ENCODE results near the gene RPL22L1. TPM values are rescaled to one million over a fixed set of nuclear protein-coding genes. Genes with fewer than 3 reads are reported as not detected.
"Not testable (repeated sequence)": the region's sequence is repeated elsewhere in the genome, so short reads cannot be mapped to it uniquely, and the experiment has no call there.

The RPL22L1 gene
- total RNA-seq, 1 donor from 2014 or later = 95.6 TPM

- no peaks in the 10 kb centered on the region for H3K36me3 ChIP-seq (ENCODE audit: insufficient read depth, low read length)
- H4K20me1 ChIP-seq (ENCODE audit: insufficient read depth, low read length) = no peaks in the 10 kb centered on the region
- H3K4me1 Mint-ChIP-seq (ENCODE audit: low read depth, unreplicated experiment) = peaks cover 6% of the 10 kb centered on the region
- no peak overlapping the region for H3K27ac ChIP-seq (ENCODE audit: low read depth, low read length)
- no peaks in the 10 kb centered on the region for H3K79me2 ChIP-seq (ENCODE audit: insufficient read depth, low read length)
- H3K9me3 ChIP-seq (ENCODE audit: insufficient read depth, low read depth, low read length) = no peaks in the 10 kb centered on the region
- H3K27me3 ChIP-seq (ENCODE audit: insufficient read depth, low read length) = peaks cover 7% of the 10 kb centered on the region
- H3K4me3 ChIP-seq (ENCODE audit: insufficient read depth, low read depth, low read length) = no peak overlapping the region
- no peak for DNase-seq (ENCODE audit: low read depth)
- TF ChIP-seq CTCF (IDR thresholded peaks at IDR 0.05; ENCODE audit: insufficient read depth, low read depth, low read length) (no peak), EZH2 (IDR thresholded peaks at IDR 0.05; ENCODE audit: insufficient read depth, low read length) (no peak)
- H3K4me3 Mint-ChIP-seq (ENCODE audit: unreplicated experiment) = no peak overlapping the region
- H2AFZ ChIP-seq (ENCODE audit: low read depth, low read length) = no peak overlapping the region
- H3K4me1 ChIP-seq (ENCODE audit: insufficient read depth, low read length) = no peaks in the 10 kb centered on the region
- H3K27ac Mint-ChIP-seq (ENCODE audit: unreplicated experiment) = no peak overlapping the region
- no peak for FAIRE-seq
- no peak overlapping the region for H3K9ac ChIP-seq (ENCODE audit: low read length)
- peaks cover 6% of the 10 kb centered on the region for H3K27me3 Mint-ChIP-seq (ENCODE audit: low read depth, unreplicated experiment)
- H3K9me3 Mint-ChIP-seq (ENCODE audit: unreplicated experiment) = peaks cover 1% of the 10 kb centered on the region
- H3K36me3 Mint-ChIP-seq (ENCODE audit: low read depth, unreplicated experiment) = no peaks in the 10 kb centered on the region
- no peak overlapping the region for H3K4me2 ChIP-seq (ENCODE audit: low read length)
Observed at GRCh38 chr3:170830580-170830979, 39.4 kb downstream of the RPL22L1 start.

GRCh38 chr3:170829546-170830272 is 40.3 kb downstream of the RPL22L1 start:
- Histone ChIP-seq H3K36me3 (ENCODE audit: insufficient read depth, low read length) (no peaks in the 10 kb centered on the region), H3K4me3 (ENCODE audit: insufficient read depth, low read depth, low read length) (no peak overlapping the region), H3K79me2 (ENCODE audit: insufficient read depth, low read length) (no peaks in the 10 kb centered on the region), H4K20me1 (ENCODE audit: insufficient read depth, low read length) (no peaks in the 10 kb centered on the region), H3K9ac (ENCODE audit: low read length) (no peak overlapping the region), H2AFZ (ENCODE audit: low read depth, low read length) (no peak overlapping the region), H3K4me2 (ENCODE audit: low read length) (no peak overlapping the region), H3K9me3 (ENCODE audit: insufficient read depth, low read depth, low read length) (no peaks in the 10 kb centered on the region), H3K27ac (ENCODE audit: low read depth, low read length) (no peak overlapping the region), H3K27me3 (ENCODE audit: insufficient read depth, low read length) (no peaks in the 10 kb centered on the region), H3K4me1 (ENCODE audit: insufficient read depth, low read length) (no peaks in the 10 kb centered on the region)
- TF ChIP-seq EZH2 (IDR thresholded peaks at IDR 0.05; ENCODE audit: insufficient read depth, low read length) = no peak
- TF ChIP-seq CTCF (IDR thresholded peaks at IDR 0.05; ENCODE audit: insufficient read depth, low read depth, low read length) = no peak
- Mint-ChIP-seq H3K4me3 (ENCODE audit: unreplicated experiment) (no peak overlapping the region), H3K9me3 (ENCODE audit: unreplicated experiment) (peaks cover 1% of the 10 kb centered on the region), H3K4me1 (ENCODE audit: low read depth, unreplicated experiment) (peaks cover 6% of the 10 kb centered on the region), H3K27ac (ENCODE audit: unreplicated experiment) (no peak overlapping the region), H3K36me3 (ENCODE audit: low read depth, unreplicated experiment) (no peaks in the 10 kb centered on the region), H3K27me3 (ENCODE audit: low read depth, unreplicated experiment) (peaks cover 4% of the 10 kb centered on the region)
- FAIRE-seq (no peak), DNase-seq (ENCODE audit: low read depth) (no peak)

GRCh38 chr3:170826047-170826446 is 43.9 kb downstream of the RPL22L1 start:
- no peak overlapping the region for H3K9ac ChIP-seq (ENCODE audit: low read length)
- H3K9me3 Mint-ChIP-seq (ENCODE audit: unreplicated experiment) = peaks cover 1% of the 10 kb centered on the region
- no peak for TF ChIP-seq EZH2 (IDR thresholded peaks at IDR 0.05; ENCODE audit: insufficient read depth, low read length)
- no peak for TF ChIP-seq CTCF (IDR thresholded peaks at IDR 0.05; ENCODE audit: insufficient read depth, low read depth, low read length)
- H3K4me2 ChIP-seq (ENCODE audit: low read length) = no peak overlapping the region
- FAIRE-seq = no peak
- no peaks in the 10 kb centered on the region for H4K20me1 ChIP-seq (ENCODE audit: insufficient read depth, low read length)
- H3K27me3 Mint-ChIP-seq (ENCODE audit: low read depth, unreplicated experiment) = peaks cover 11% of the 10 kb centered on the region
- no peak overlapping the region for H3K27ac Mint-ChIP-seq (ENCODE audit: unreplicated experiment)
- no peaks in the 10 kb centered on the region for H3K36me3 ChIP-seq (ENCODE audit: insufficient read depth, low read length)
- DNase-seq (ENCODE audit: low read depth) = no peak
- no peaks in the 10 kb centered on the region for H3K9me3 ChIP-seq (ENCODE audit: insufficient read depth, low read depth, low read length)
- no peaks in the 10 kb centered on the region for H3K4me1 ChIP-seq (ENCODE audit: insufficient read depth, low read length)
- H3K4me3 ChIP-seq (ENCODE audit: insufficient read depth, low read depth, low read length) = no peak overlapping the region
- no peaks in the 10 kb centered on the region for H3K27me3 ChIP-seq (ENCODE audit: insufficient read depth, low read length)
- H3K27ac ChIP-seq (ENCODE audit: low read depth, low read length) = no peak overlapping the region
- no peak overlapping the region for H2AFZ ChIP-seq (ENCODE audit: low read depth, low read length)
- H3K4me1 Mint-ChIP-seq (ENCODE audit: low read depth, unreplicated experiment) = peaks cover 6% of the 10 kb centered on the region
- H3K79me2 ChIP-seq (ENCODE audit: insufficient read depth, low read length) = no peaks in the 10 kb centered on the region
- H3K36me3 Mint-ChIP-seq (ENCODE audit: low read depth, unreplicated experiment) = no peaks in the 10 kb centered on the region
- no peak overlapping the region for H3K4me3 Mint-ChIP-seq (ENCODE audit: unreplicated experiment)

- H3K9ac ChIP-seq (ENCODE audit: low read length); H3K4me2 ChIP-seq (ENCODE audit: low read length); H2AFZ ChIP-seq (ENCODE audit: low read depth, low read length); H3K4me3 Mint-ChIP-seq (ENCODE audit: unreplicated experiment); H3K36me3 ChIP-seq (ENCODE audit: insufficient read depth, low read length); H3K27ac Mint-ChIP-seq (ENCODE audit: unreplicated experiment); H3K4me3 ChIP-seq (ENCODE audit: insufficient read depth, low read depth, low read length); DNase-seq (ENCODE audit: low read depth); H3K9me3 Mint-ChIP-seq (ENCODE audit: unreplicated experiment); H3K27ac ChIP-seq (ENCODE audit: low read depth, low read length); FAIRE-seq; H3K79me2 ChIP-seq (ENCODE audit: insufficient read depth, low read length); H3K4me1 Mint-ChIP-seq (ENCODE audit: low read depth, unreplicated experiment); H4K20me1 ChIP-seq (ENCODE audit: insufficient read depth, low read length); H3K4me1 ChIP-seq (ENCODE audit: insufficient read depth, low read length); H3K9me3 ChIP-seq (ENCODE audit: insufficient read depth, low read depth, low read length); H3K36me3 Mint-ChIP-seq (ENCODE audit: low read depth, unreplicated experiment); H3K27me3 ChIP-seq (ENCODE audit: insufficient read depth, low read length): not testable (repeated sequence)
- peaks cover 15% of the 10 kb centered on the region for H3K27me3 Mint-ChIP-seq (ENCODE audit: low read depth, unreplicated experiment)
Observed at GRCh38 chr3:170823562-170823961, 46.4 kb downstream of the RPL22L1 start.
